ENCODE data around the gene SSBP3. TPM values are rescaled to one million over a fixed set of nuclear protein-coding genes. Genes with fewer than 3 reads are reported as not detected.
A peak's percentile ranks its signal among the peaks of the same experiment; 100 is the strongest.

The SSBP3 gene
- total and polyA plus RNA-seq, 2 of the 13 experiments (the other 11 are each of a cell fraction or from before 2014, with no cell fraction given): 8.5 to 17.6 TPM

DNA sequence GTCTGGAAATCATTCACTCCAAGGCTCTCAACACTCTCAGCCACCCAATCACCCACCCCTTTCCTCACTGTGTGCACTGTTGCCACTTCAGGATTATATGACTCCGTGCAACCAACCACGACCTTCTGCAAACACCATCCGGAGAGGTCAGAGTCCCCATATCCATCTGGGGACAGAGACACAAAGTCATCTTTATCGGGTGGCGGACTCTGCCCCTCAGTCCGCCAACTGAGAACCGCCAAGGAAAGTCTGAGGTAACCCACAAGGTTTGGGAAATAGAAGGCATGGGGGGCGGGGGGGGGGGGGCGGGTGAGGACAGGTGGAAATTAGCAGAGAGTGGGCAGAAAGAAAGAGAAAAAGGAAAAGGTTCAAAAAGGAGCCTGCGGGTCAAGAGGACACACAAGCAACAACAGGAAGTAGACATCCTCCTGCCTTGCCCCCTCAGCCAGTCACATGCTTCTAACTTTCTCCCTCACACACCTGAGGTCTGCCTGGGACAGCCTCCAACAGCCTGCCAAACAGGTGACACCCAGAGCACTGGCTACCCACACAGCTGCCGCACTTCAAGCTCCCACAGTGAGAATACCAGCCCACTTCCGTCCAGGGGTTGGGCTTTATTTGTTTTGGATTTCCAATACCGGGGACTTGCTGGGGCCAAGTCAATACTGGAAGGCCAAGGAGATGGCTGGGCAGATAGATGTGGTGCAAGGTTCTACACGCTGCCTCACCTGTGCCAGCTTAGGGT is 58.1 kb downstream of the SSBP3 start (continued):
- TF ChIP-seq, protein P1, sequence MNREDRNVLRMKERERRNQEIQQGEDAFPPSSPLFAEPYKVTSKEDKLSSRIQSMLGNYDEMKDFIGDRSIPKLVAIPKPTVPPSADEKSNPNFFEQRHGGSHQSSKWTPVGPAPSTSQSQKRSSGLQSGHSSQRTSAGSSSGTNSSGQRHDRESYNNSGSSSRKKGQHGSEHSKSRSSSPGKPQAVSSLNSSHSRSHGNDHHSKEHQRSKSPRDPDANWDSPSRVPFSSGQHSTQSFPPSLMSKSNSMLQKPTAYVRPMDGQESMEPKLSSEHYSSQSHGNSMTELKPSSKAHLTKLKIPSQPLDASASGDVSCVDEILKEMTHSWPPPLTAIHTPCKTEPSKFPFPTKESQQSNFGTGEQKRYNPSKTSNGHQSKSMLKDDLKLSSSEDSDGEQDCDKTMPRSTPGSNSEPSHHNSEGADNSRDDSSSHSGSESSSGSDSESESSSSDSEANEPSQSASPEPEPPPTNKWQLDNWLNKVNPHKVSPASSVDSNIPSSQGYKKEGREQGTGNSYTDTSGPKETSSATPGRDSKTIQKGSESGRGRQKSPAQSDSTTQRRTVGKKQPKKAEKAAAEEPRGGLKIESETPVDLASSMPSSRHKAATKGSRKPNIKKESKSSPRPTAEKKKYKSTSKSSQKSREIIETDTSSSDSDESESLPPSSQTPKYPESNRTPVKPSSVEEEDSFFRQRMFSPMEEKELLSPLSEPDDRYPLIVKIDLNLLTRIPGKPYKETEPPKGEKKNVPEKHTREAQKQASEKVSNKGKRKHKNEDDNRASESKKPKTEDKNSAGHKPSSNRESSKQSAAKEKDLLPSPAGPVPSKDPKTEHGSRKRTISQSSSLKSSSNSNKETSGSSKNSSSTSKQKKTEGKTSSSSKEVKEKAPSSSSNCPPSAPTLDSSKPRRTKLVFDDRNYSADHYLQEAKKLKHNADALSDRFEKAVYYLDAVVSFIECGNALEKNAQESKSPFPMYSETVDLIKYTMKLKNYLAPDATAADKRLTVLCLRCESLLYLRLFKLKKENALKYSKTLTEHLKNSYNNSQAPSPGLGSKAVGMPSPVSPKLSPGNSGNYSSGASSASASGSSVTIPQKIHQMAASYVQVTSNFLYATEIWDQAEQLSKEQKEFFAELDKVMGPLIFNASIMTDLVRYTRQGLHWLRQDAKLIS (CRISPR knock-in tag; IDR thresholded peaks at IDR 0.05): no peak
- TF ChIP-seq TEAD3 (CRISPR knock-in tag; optimal IDR thresholded peaks at IDR 0.05; ENCODE audit: borderline replicate concordance): peak; percentile 40
- TF ChIP-seq, protein P2, sequence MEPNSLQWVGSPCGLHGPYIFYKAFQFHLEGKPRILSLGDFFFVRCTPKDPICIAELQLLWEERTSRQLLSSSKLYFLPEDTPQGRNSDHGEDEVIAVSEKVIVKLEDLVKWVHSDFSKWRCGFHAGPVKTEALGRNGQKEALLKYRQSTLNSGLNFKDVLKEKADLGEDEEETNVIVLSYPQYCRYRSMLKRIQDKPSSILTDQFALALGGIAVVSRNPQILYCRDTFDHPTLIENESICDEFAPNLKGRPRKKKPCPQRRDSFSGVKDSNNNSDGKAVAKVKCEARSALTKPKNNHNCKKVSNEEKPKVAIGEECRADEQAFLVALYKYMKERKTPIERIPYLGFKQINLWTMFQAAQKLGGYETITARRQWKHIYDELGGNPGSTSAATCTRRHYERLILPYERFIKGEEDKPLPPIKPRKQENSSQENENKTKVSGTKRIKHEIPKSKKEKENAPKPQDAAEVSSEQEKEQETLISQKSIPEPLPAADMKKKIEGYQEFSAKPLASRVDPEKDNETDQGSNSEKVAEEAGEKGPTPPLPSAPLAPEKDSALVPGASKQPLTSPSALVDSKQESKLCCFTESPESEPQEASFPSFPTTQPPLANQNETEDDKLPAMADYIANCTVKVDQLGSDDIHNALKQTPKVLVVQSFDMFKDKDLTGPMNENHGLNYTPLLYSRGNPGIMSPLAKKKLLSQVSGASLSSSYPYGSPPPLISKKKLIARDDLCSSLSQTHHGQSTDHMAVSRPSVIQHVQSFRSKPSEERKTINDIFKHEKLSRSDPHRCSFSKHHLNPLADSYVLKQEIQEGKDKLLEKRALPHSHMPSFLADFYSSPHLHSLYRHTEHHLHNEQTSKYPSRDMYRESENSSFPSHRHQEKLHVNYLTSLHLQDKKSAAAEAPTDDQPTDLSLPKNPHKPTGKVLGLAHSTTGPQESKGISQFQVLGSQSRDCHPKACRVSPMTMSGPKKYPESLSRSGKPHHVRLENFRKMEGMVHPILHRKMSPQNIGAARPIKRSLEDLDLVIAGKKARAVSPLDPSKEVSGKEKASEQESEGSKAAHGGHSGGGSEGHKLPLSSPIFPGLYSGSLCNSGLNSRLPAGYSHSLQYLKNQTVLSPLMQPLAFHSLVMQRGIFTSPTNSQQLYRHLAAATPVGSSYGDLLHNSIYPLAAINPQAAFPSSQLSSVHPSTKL (CRISPR knock-in tag; IDR thresholded peaks at IDR 0.05): peak; percentile 70
- TF ChIP-seq, protein P3, sequence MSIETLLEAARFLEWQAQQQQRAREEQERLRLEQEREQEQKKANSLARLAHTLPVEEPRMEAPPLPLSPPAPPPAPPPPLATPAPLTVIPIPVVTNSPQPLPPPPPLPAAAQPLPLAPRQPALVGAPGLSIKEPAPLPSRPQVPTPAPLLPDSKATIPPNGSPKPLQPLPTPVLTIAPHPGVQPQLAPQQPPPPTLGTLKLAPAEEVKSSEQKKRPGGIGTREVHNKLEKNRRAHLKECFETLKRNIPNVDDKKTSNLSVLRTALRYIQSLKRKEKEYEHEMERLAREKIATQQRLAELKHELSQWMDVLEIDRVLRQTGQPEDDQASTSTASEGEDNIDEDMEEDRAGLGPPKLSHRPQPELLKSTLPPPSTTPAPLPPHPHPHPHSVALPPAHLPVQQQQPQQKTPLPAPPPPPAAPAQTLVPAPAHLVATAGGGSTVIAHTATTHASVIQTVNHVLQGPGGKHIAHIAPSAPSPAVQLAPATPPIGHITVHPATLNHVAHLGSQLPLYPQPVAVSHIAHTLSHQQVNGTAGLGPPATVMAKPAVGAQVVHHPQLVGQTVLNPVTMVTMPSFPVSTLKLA (IDR thresholded peaks at IDR 0.05): no peak
- no peak for TF ChIP-seq SAFB2 (CRISPR knock-in tag; IDR thresholded peaks at IDR 0.05; ENCODE audit: borderline replicate concordance, low read depth)
- no peak for TF ChIP-seq ZSCAN30 (CRISPR knock-in tag; IDR thresholded peaks at IDR 0.05)
- no peak for TF ChIP-seq ZSCAN12 (CRISPR knock-in tag; IDR thresholded peaks at IDR 0.05)
- no peak for TF ChIP-seq NBN (conservative IDR thresholded peaks at IDR 0.05)
- no peak for TF ChIP-seq ATF6 (CRISPR knock-in tag; conservative IDR thresholded peaks at IDR 0.05)
- TF ChIP-seq ZNF44 (CRISPR knock-in tag; IDR thresholded peaks at IDR 0.05): no peak
- peak; percentile 67; the same call in 1 of the 2 replicates for TF ChIP-seq MED1 (CRISPR knock-in tag; IDR thresholded peaks at IDR 0.05)
- no peak for TF ChIP-seq ZNF546 (CRISPR knock-in tag; conservative IDR thresholded peaks at IDR 0.05)
- TF ChIP-seq ZNF337 (CRISPR knock-in tag; IDR thresholded peaks at IDR 0.05; ENCODE audit: borderline replicate concordance, low read depth): peak; percentile 44; the same call in 1 of the 2 replicates
- peak; percentile 64; the same call in 1 of the 2 replicates for TF ChIP-seq ZNF644 (CRISPR knock-in tag; IDR thresholded peaks at IDR 0.05; ENCODE audit: low read depth)
- TF ChIP-seq, protein P4, sequence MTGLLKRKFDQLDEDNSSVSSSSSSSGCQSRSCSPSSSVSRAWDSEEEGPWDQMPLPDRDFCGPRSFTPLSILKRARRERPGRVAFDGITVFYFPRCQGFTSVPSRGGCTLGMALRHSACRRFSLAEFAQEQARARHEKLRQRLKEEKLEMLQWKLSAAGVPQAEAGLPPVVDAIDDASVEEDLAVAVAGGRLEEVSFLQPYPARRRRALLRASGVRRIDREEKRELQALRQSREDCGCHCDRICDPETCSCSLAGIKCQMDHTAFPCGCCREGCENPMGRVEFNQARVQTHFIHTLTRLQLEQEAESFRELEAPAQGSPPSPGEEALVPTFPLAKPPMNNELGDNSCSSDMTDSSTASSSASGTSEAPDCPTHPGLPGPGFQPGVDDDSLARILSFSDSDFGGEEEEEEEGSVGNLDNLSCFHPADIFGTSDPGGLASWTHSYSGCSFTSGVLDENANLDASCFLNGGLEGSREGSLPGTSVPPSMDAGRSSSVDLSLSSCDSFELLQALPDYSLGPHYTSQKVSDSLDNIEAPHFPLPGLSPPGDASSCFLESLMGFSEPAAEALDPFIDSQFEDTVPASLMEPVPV (CRISPR knock-in tag; IDR thresholded peaks at IDR 0.05): no peak
